WERI-Rb-1 (cell line): Measurements from ENCODE around the gene SCEL.
"Not testable (repeated sequence)": the region's sequence is repeated elsewhere in the genome, so short reads cannot be mapped to it uniquely, and the experiment has no call there.

Source experiments
- DNase-seq: peaks from one replicate; pipeline ENCODE4 v3.0.0-alpha.2; 2020
- H3K27ac ChIP-seq: fragments of 250-450 bp; sonication (Bioruptor Pico); 2 replicates; pipeline ENCODE4 v1.5.1; 2020; ENCODE audit warnings: mild to moderate bottlenecking, moderate library complexity
- H3K27me3 ChIP-seq: fragments of 250-450 bp; sonication (Bioruptor Pico); 2 replicates; pipeline ENCODE4 v1.5.1; 2021; ENCODE audit warnings: mild to moderate bottlenecking, low read depth, moderate library complexity; ENCODE audit not compliant: insufficient read depth, severe bottlenecking
- H3K36me3 ChIP-seq: fragments of 250-450 bp; sonication (Bioruptor Pico); 2 replicates; pipeline ENCODE4 v1.5.1; 2020; ENCODE audit warnings: mild to moderate bottlenecking, moderate library complexity
- H3K4me3 ChIP-seq: 2 replicates; pipeline ENCODE4 v1.5.1; 2011; ENCODE audit warnings: low read depth, mild to moderate bottlenecking, control low read depth, low read length
- H3K9me3 ChIP-seq: fragments of 250-450 bp; sonication (Bioruptor Pico); 2 replicates; pipeline ENCODE4 v1.5.1; 2021; ENCODE audit warnings: mild to moderate bottlenecking, moderate library complexity; ENCODE audit not compliant: severe bottlenecking
- CTCF ChIP-seq: IDR thresholded peaks from 2 replicates; pipeline ENCODE4 v1.5.1; 2011; ENCODE audit warnings: low read depth, mild to moderate bottlenecking, control low read depth, inconsistent platforms, low read length

SCEL gene

GRCh38 chr13:77620138-77620537 is 84.6 kb downstream of the SCEL start:
- DNase-seq = no peak
- Histone ChIP-seq H3K27ac (no peak overlapping the region), H3K36me3 (no peaks in the 10 kb centered on the region), H3K27me3 (no peaks in the 10 kb centered on the region), H3K4me3 (no peak overlapping the region), H3K9me3 (no peaks in the 10 kb centered on the region)
- TF ChIP-seq CTCF = no peak

- Histone ChIP-seq H3K27me3 (no peaks in the 10 kb centered on the region), H3K4me3 (no peak overlapping the region), H3K27ac (no peak overlapping the region), H3K36me3 (no peaks in the 10 kb centered on the region), H3K9me3 (no peaks in the 10 kb centered on the region)
- TF ChIP-seq CTCF = no peak
- no peak for DNase-seq
Measured at GRCh38 chr13:77623806-77624205, 88.3 kb downstream of the SCEL start.

- H3K27ac ChIP-seq = no peak overlapping the region
- no peak for DNase-seq
- H3K9me3 ChIP-seq = no peaks in the 10 kb centered on the region
- H3K36me3 ChIP-seq = no peaks in the 10 kb centered on the region
- TF ChIP-seq CTCF = no peak
- no peak overlapping the region for H3K4me3 ChIP-seq
- no peaks in the 10 kb centered on the region for H3K27me3 ChIP-seq
Measured at GRCh38 chr13:77628170-77628569, 92.7 kb downstream of the SCEL start.

- H3K36me3 ChIP-seq = no peaks in the 10 kb centered on the region
- no peak overlapping the region for H3K27ac ChIP-seq
- no peak for DNase-seq
- no peaks in the 10 kb centered on the region for H3K27me3 ChIP-seq
- H3K9me3 ChIP-seq = no peaks in the 10 kb centered on the region
- H3K4me3 ChIP-seq = no peak overlapping the region
- TF ChIP-seq CTCF = no peak
Measured at GRCh38 chr13:77637588-77637987, 102.1 kb downstream of the SCEL start.

GRCh38 chr13:77650409-77650808 is 114.9 kb downstream of the SCEL start:
- Histone ChIP-seq H3K27ac (no peak overlapping the region), H3K4me3 (no peak overlapping the region), H3K36me3 (no peaks in the 10 kb centered on the region), H3K9me3 (no peaks in the 10 kb centered on the region), H3K27me3 (no peaks in the 10 kb centered on the region)
- no peak for DNase-seq
- TF ChIP-seq CTCF = no peak

GRCh38 chr13:77653301-77653700 is 117.8 kb downstream of the SCEL start:
- H3K27ac ChIP-seq = no peak overlapping the region
- H3K9me3 ChIP-seq = no peaks in the 10 kb centered on the region
- H3K4me3 ChIP-seq = no peak overlapping the region
- no peaks in the 10 kb centered on the region for H3K27me3 ChIP-seq
- no peak for DNase-seq
- no peak for TF ChIP-seq CTCF
- H3K36me3 ChIP-seq = no peaks in the 10 kb centered on the region

GRCh38 chr13:77660016-77660415 is 124.5 kb downstream of the SCEL start:
- H3K27ac ChIP-seq, H3K9me3 ChIP-seq, H3K27me3 ChIP-seq, H3K36me3 ChIP-seq, DNase-seq, H3K4me3 ChIP-seq: not testable (repeated sequence)
